Fibroblast of peridontal ligament (primary cell): ENCODE results near the gene C19orf85.
"Not testable (repeated sequence)": the region's sequence is repeated elsewhere in the genome, so short reads cannot be mapped to it uniquely, and the experiment has no call there.

Experiments
- DNase-seq: peaks from one replicate; pipeline ENCODE4 v3.0.0-alpha.2; 2010; ENCODE audit errors: extremely low read depth

C19orf85 gene

GRCh38 chr19:55459551-55459949 is 5.0 kb downstream of the C19orf85 start:
- no peak for DNase-seq

GRCh38 chr19:55457683-55458457 is 6.7 kb downstream of the C19orf85 start:
- no peak for DNase-seq

DNA sequence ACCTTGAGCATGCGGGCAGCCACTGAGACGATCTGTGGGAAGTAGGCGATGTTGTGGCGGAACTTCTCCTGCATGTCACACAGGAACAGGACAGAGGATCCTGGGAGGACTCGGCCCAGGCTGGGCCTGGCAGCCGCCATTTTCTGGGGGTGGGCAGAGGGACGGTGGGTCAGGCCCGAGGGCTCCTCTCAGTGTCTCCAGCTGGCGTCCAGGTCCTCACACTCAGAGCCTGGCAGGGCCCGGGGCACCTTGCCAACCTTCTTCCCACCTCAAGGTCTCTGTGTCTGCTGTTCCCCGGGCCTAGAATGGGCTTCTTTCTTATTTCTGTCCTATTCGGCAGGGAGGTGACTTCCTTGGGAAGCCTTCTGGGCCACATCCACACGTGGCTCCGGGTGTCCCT is 8.2 kb downstream of the C19orf85 start:
- no peak for DNase-seq

DNA sequence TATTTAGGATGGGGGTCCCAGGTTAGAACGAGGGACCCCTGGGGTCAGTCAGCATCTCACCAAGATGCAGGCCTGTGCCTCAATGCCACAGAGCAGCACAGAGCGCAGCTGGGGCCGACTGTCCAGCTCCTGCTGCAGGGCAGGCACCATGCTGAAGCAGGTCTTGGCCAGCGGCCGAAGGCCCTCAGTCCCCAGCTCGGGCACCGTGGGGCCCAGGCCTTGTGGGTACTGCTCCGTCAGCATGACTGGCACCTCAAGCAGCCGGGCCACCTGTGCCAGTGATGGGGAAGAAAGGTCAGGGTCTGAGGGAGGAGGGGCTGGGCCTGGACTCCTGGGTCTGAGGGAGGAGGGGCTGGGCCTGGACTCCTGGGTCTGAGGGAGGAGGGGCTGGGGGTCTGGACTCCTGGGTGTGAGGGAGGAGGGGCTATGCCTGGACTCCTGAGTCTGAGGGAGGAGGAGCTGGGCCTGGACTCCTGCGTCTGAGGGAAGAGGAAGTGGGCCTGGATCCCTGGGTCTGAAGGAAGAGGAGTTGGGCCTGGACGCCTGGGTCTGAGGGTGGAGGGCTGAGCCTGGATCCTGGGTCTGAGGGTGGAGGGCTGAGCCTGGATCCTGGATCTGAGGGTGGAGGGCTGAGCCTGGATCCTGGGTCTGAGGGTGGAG is 8.8 kb downstream of the C19orf85 start:
- DNase-seq, result no peak

- peak; percentile 24 for DNase-seq
Measured at GRCh38 chr19:55454787-55455243, 9.7 kb downstream of the C19orf85 start.

DNA sequence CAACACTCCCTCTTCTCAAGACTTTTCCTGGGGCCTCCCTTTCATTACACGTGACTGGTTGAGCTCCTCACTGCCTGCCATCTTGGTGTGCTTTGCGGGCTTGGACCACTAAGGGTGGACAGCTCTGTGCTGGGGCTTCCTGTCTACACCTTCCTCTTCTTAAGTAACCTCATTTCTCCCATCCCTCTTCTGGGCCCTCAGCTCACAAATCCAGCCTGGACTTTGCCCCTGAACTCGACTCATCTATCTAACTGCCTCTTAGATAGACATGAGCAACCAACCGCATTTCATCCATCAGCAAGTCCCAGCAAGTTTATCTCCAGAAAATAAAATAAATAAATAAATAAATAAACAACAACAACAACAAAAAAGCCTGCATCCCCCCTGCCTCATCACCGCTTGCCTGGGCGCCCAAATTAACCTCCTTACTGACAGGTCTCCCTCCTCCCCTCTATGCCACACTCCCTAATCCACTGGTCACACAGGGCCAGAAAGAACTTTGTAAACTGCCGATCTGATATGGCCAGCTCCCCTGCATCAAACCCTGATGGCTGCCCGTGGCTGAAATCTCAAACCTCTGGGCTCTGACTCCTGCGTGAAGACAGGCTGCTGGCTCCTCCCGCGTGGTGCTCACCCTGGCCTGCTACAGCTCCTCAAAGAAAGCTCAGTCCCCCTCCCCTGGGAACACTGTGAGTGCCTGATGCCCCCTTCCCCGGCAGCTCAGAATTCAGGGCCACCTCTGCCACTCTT is 10.9 kb downstream of the C19orf85 start:
- DNase-seq, result no peak

GRCh38 chr19:55452749-55453346 is 11.7 kb downstream of the C19orf85 start:
- peak; percentile 28 for DNase-seq

DNA sequence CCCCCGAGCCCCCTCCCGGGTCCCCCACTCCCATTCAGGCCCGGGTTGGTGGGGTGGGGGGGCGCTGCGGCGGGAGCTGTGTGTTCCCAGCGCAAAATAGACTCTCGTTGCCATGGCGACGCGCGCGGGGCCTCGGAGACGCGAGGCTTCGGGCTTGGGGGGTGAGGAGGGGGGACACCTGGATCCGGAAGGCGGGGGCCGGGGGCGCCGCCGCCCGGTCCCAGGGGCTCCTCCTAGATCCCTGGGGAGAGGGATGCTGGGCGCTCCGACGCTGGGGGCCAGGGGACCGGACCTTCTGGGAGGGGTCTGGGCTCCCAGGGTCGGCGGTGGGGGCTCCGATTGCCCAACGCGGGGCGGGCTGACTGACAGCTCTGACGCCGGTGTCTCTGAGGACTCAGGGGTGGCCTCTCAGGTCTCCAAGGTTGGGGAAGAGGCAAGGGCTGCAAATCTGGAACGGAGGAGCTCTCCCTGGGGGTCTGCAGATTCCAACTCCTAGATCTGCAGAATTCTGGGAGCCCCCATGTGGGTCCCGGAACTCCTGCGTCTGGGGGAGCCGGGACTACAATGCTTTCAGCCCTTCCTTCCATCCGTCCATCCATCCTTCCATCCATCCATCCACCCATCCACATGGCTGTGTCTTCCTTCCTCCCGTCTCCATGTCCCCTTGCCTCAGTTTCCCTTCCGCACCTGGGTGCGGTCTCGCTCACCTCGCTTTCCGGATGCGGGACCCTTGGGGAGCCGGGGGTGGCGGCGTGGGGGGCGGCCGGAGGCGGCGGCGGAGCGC is 12.4 kb downstream of the C19orf85 start:
- no peak for DNase-seq

DNA sequence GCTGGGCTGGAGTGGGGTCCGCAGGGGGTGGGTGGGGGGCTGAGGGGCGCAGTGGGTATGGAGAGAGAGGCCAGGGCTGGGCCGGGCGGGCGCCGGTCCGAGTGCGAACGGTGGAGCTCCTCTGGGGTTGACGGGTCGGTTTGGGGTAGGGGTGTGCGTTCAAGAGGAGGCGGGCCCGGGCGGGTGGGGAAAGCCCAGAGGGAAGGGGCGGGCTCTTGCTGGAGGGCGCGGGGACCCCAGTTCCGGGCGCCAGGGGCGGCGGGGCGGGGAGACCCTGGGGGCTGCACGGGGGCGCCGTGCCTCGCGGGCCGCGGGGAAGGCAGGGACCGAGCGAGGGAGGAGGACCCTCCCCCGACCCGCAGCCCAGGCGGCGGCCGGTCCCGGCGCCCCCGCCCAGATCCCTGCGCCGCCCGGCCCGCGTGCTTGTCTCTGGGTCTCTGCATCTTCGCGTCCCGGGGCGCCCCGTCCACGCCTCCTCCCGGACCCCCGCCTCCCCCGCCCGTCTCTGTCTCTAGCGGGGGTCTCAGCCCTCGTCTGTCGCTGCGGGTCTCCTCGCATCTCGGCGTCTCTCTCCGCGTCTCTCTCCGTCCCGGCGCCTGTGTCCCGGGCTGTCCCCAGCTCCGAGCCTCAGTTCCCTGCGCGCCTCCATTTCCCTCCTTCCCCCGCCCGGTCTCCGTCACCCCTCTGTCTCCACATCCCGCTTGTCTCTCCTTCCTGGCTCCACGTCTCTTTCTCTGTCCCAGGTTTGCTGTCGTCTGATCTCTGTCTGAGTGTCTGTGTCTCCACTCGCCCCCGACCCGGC is 13.2 kb downstream of the C19orf85 start:
- DNase-seq, result no peak

DNA sequence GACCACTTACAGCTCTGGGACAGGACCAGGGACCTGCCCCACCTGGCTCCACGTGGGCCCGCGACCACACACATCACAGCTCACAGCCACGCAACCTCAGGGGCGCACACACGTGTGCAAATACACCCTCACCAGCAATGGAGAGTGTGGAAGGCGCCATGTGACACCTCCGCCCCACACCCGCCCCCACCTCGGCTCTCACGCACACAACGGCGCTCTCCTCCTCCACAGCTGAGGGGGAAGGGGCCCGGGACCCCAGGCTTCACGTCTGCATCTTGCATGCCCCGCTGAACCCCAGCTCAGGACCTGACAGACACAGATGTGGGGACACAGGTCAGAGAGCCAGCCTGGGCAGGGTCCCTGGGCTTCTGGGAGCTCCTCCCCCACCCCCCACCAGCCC is 15.1 kb downstream of the C19orf85 start:
- no peak for DNase-seq

DNA sequence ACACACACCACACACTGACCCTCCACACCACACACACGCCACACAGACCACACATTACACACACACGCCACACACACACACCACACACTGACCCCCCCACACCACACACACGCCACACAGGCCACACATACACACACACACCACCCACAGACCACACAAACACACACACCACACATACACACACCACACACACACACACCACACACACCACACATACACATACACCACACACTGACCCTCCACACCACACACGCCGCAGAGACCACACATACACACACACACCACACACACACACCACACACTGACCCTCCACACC is 16.4 kb downstream of the C19orf85 start:
- DNase-seq, result not testable (repeated sequence)

DNA sequence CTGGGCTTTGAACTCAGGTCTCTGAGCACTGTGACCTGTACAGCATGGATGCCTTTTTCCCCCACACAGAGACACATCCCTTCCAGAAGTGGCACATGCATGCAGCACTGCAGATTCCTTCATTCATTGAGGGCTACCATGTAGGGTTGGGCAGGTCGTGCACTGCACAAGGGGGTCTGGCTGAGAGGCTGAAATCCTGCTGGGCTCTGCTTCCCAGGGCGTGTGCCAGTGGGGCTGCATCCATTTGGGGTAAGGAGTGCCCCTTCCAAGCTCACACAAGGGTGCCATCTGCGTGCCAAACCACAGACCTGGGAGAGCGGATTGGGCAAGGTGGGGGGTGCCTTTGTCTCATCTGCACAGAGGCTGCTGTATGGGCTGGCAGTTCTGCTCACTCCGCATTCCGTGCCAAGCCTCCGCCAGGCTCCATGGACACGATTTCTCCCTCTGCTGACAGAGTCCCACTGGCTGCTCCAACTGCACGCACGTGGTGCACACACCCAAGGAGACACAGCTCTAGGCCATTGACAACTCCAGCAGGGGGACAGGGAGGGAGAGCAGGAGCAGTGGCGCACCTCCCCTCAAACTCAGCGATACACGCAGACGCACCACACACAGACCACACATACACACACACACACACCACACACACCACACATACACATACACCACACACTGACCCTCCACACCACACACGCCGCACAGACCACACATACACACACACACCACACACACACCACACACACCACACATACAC is 17.0 kb downstream of the C19orf85 start:
- DNase-seq, result peak; percentile 34

DNA sequence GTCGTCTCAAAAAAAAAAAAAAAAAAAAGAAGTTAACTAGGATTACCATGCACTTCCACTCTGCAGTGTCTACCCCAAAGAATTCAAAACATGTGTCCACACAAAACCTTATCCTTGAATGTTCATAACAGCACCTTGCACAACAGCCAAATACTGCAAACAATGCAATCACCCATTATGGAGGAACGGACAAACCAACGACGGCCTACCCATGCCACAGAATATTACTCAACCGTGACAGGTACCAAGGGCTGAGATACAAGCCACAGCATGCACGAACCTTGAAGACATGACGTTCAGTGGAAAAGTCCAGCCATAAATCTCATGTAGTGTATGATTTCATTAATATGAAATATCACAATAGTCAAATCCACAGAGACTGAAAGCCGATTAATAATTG is 18.5 kb downstream of the C19orf85 start:
- DNase-seq, result no peak

DNA sequence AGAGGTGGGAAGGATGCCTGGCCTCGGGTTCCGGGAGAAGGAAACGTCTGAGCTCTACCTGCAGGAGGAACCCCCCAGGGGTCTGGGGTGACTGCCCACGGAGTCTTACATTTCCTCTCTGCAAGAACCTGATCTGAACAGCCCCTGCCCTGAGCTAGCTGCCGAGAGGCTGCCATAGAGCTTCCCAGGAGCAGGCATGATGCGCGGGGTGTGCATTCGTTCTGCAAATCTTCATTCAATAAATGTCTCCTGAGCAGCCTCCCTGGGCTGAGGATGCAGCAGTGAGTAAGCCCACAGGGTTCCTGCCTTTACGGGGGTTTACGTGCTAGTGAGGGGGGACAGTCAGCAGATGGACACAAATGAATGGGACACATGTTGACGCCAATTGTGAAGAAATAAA is 19.9 kb downstream of the C19orf85 start:
- no peak for DNase-seq

- no peak for DNase-seq
Measured at GRCh38 chr19:55443824-55444480, 20.6 kb downstream of the C19orf85 start.

GRCh38 chr19:55443045-55443823 is 21.3 kb downstream of the C19orf85 start, which contains the start of gene SHISA7:
Gene SHISA7 (minus strand): TSS chr19:55443300. CDS start chr19:55442863, 437 bp downstream.
- DNase-seq, result no peak

DNA sequence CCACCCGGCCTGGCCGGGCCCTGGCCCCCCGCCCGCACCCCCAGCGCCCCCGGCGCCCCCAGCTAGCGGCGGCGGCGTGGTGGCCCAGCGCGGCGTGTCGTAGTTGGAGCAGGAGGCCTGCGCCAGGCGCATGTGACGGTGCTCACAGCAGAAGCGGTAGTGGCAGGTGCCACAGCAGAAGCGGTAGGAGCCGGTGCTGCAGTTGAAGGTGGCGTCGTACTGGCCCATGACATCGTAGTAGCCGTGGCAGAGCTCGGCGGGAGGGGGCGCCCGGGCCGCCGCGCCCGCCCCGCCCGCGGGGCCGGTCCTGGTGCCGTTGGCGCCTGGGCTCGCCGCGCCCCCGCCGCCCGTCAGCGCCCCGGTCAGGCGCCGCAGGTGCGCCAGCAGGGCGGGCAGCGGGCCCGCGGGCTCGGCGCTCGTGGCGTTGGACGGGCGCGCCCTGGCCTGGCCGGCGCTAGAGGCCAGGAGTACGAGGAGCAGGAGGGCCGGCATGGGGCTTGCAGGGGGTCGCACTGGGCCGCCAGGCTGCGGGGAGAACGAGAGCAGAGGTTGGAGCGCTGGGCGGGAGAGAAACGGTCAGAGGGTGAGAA is 22.1 kb downstream of the C19orf85 start:
- no peak for DNase-seq

GRCh38 chr19:55441692-55442321 is 22.7 kb downstream of the C19orf85 start:
- DNase-seq, result no peak
